Immature natural killer cell (primary cell): Measurements from ENCODE around the gene SPOCK1. TPM values are rescaled to one million over a fixed set of nuclear protein-coding genes. Genes with fewer than 3 reads are reported as not detected.
"Not testable (repeated sequence)": the region's sequence is repeated elsewhere in the genome, so short reads cannot be mapped to it uniquely, and the experiment has no call there.

ENCODE experiments used
- DNase-seq, 3 donors: peaks; one replicate each; pipeline ENCODE4 v3.0.0; 2022; ENCODE audit warnings: mixed read lengths in 1 of 3
- H3K27ac Mint-ChIP-seq, 6 donors: one replicate each; pipeline ENCODE4 v1.8.0; 2020; ENCODE audit warnings: mixed read lengths in 6 of 6, mild to moderate bottlenecking in 5 of 6, inconsistent platforms in 4 of 6, moderate library complexity in 3 of 6
- H3K27me3 Mint-ChIP-seq, 3 donors: one replicate each; pipeline ENCODE4 v1.8.0; 2020 to 2021; ENCODE audit warnings: low read depth in 3 of 3, mild to moderate bottlenecking in 3 of 3, mixed read lengths in 3 of 3, moderate library complexity in 3 of 3, inconsistent platforms in 1 of 3
- H3K36me3 Mint-ChIP-seq, 3 donors: one replicate each; pipeline ENCODE4 v1.8.0; 2020; ENCODE audit warnings: mixed read lengths in 3 of 3, inconsistent platforms in 2 of 3, mild to moderate bottlenecking in 2 of 3
- H3K4me1 Mint-ChIP-seq, 2 donors: one replicate each; pipeline ENCODE4 v1.8.0; 2020; ENCODE audit warnings: inconsistent platforms in 2 of 2, mild to moderate bottlenecking in 2 of 2, mixed read lengths in 2 of 2, moderate library complexity in 1 of 2
- H3K4me3 Mint-ChIP-seq, 5 donors: one replicate each; pipeline ENCODE4 v1.8.0; 2020; ENCODE audit warnings: mild to moderate bottlenecking in 5 of 5, mixed read lengths in 5 of 5, inconsistent platforms in 3 of 5, moderate library complexity in 3 of 5
- H3K9me3 Mint-ChIP-seq, 6 donors: one replicate each; pipeline ENCODE4 v1.8.0; 2020; ENCODE audit warnings: mild to moderate bottlenecking in 6 of 6, mixed read lengths in 6 of 6, inconsistent platforms in 4 of 6, moderate library complexity in 3 of 6
- polyA plus RNA-seq, 3 donors: library from polyadenylated mRNA; unstranded; fragments of 300-500 nt; fragmentation: Illumina TruSeq; gene quantifications; one replicate each; pipeline ENCODE4 v1.2.3, GENCODE V29; 2021

Gene SPOCK1
- polyA plus RNA-seq = not detected

DNA sequence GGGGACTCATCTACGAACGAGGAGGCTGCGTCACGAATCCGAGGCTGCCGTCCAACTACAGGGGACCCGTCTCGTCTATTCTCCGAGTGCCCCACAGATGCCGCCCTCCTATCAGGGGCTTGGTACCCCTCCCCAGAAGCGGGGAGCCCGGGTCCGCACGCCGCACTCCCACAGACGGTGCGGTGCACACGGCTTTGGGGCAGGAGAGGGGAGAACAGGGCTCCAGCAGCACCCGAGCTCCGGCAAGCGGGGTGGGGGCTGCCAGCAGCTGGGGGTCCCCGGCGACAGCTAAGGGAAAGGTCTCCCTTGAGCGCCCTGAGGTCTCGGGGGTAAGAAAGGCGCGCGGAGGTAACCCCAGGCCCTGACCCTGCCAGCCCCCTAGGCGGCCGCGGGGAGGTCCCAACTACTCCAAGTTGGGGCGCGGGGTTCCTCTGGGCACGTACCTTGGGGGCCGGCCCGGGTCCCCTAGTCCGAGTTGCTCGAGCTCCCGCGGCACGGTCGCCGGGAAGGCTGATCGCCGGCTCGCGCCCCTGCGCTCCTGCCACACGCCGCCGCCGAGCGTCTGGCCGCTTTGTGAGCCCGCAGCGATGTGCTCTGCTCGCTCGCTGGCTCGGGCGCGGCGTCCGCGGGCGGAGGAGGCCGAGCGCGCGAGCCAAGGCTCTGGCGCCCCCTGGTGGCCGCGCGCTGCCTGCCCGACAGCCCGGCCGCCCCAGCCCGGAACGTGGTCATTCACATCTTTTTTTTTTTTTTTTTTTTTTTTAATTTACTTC lies at the start of gene SPOCK1:
TSS of gene SPOCK1 (minus strand) at position 591 of the 770 bp plus-strand sequence.
- peaks cover 2 to 12% (median 2%) of the 10 kb centered on the region in 3 donors for H3K27me3 Mint-ChIP-seq

DNA sequence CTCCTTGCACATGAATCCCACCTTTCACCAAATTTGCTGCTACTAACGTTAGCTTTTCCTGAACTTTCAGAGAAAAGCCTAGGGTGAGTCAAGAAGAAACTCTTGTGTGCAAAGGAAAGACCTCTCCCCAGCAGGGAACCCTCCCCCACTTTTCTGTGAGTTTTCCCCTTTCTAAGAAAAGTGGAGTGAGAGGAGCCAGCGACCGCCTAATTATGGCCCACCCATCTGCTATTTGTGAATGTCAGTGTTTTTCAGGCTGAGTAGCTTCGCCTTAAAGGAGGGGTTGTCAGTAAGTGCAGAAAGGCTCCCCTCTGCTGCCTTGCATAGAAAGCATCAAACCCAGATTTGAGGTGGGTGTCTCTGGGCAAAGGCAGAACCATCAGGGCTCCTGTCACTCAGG lies 46.8 kb upstream of the SPOCK1 start:
- H3K27ac Mint-ChIP-seq = no peak overlapping the region
- H3K27me3 Mint-ChIP-seq = peaks cover 4 to 29% (median 5%) of the 10 kb centered on the region in 3 donors
- no peaks in the 10 kb centered on the region for H3K36me3 Mint-ChIP-seq
- peaks cover 2 to 13% (median 12%) of the 10 kb centered on the region in 6 donors for H3K9me3 Mint-ChIP-seq
- DNase-seq = no peak
- H3K4me3 Mint-ChIP-seq = no peak overlapping the region
- H3K4me1 Mint-ChIP-seq = no peaks in the 10 kb centered on the region

More for the DNA sequence above, at the start of gene SPOCK1:
- DNase-seq = peak; percentile 26 to 46 (median 41)
- Mint-ChIP-seq H3K4me3 (no peak within 1 kb of the TSS), H3K27ac (no peak within 1 kb of the TSS), H3K36me3 (no peaks in the 10 kb centered on the region), H3K4me1 (peaks cover 0 to 2% of the 10 kb centered on the region in 2 donors), H3K9me3 (peaks cover 0 to 2% (median 0%) of the 10 kb centered on the region in 6 donors)

DNA sequence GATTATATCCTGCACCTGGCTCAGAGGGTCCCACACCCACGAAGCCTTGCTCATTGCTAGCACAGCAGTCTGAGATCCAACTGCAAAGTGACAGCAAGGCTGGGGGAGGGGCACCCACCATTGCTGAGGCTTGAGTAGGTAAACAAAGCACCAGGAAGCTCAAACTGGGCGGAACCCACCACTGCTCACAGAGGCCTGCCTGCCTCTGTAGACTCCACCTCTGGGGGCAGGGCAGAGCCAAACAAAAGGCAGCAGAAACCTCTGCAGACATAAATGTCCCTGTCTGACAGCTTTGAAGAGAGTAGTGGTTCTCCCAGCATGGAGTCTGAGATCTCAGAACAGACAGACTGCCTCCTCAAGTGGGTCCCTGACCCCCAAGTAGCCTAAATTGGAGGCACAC lies 36.3 kb upstream of the SPOCK1 start:
- not testable (repeated sequence) for H3K36me3 Mint-ChIP-seq, H3K4me1 Mint-ChIP-seq, H3K4me3 Mint-ChIP-seq, H3K27me3 Mint-ChIP-seq, DNase-seq, H3K27ac Mint-ChIP-seq, H3K9me3 Mint-ChIP-seq

DNA sequence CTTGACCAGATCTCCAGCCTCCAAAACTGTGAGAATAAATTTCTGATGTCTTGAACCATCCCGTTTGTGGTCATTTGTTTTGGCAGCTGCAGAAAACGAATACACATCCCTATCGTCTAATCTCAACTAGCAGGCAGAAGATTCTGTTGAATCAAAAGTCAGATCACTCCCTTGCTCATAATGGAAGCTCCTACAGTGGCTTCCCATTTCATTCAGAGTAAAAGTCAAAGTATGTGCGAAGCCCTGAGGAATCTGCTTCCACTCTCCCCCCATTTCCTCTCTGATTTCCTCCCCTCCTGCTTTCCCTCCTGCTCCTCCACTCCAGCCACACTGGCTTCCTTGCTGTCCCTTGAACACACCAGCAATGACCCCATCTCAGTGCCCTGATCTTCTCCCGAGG lies 34.8 kb upstream of the SPOCK1 start:
- no peak for DNase-seq
- H3K4me1 Mint-ChIP-seq = no peaks in the 10 kb centered on the region

DNA sequence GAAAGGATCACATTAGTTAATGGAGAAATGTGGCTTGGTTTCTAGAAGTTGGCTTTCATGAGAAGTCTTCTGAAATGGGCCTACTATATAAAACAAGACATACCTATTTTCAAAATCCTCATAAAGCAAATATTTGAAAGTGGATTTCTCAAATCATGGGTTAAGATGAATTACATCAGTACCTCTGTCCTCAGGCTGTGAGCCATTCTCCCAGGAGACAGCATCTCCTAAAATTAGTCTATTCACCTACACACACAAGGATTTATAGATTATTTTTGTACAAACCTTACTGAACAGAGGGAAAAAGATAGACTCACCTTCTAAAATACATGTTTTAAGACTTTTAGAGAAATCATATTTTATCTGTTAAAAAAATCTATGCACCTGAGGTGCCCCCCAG lies 32.1 kb upstream of the SPOCK1 start:
- H3K4me1 Mint-ChIP-seq = no peaks in the 10 kb centered on the region
- H3K27me3 Mint-ChIP-seq = peaks cover 0 to 4% (median 0%) of the 10 kb centered on the region in 3 donors
- no peaks in the 10 kb centered on the region for H3K36me3 Mint-ChIP-seq
- no peak overlapping the region for H3K4me3 Mint-ChIP-seq
- H3K9me3 Mint-ChIP-seq = peaks cover 0 to 10% (median 0%) of the 10 kb centered on the region in 6 donors
- DNase-seq = no peak
- no peak overlapping the region for H3K27ac Mint-ChIP-seq

More for the DNA sequence above, 34.8 kb upstream of the SPOCK1 start:
- Mint-ChIP-seq H3K4me3 (no peak overlapping the region), H3K9me3 (peaks cover 0 to 7% (median 0%) of the 10 kb centered on the region in 6 donors), H3K36me3 (no peaks in the 10 kb centered on the region), H3K27ac (no peak overlapping the region), H3K27me3 (peaks cover 0 to 5% (median 0%) of the 10 kb centered on the region in 3 donors)

DNA sequence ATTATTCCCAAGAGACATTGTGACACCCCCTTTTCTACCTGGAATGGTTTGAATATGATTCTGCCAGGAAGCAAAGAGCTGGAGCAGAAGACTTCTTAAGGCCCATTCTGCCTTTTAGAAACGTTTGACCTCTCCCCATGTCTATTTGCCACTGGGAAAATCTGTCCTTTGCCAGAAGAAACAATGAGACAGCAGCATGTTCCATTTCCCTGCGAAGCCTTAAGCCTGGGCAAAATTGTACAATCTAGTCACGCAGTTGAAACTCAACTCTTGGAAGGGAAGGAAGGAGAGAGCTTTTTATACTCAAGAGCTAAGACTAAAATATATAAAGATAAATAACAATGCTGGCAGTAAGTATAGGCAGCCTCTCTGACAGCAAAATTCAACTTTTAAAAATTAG lies 22.1 kb upstream of the SPOCK1 start:
- H3K4me1 Mint-ChIP-seq = no peaks in the 10 kb centered on the region
- DNase-seq = no peak
- no peak overlapping the region for H3K4me3 Mint-ChIP-seq
- no peaks in the 10 kb centered on the region for H3K36me3 Mint-ChIP-seq
- peaks cover 0 to 7% (median 0%) of the 10 kb centered on the region in 6 donors for H3K9me3 Mint-ChIP-seq
- H3K27me3 Mint-ChIP-seq = peaks cover 2 to 8% (median 5%) of the 10 kb centered on the region in 3 donors
- H3K27ac Mint-ChIP-seq = no peak overlapping the region

DNA sequence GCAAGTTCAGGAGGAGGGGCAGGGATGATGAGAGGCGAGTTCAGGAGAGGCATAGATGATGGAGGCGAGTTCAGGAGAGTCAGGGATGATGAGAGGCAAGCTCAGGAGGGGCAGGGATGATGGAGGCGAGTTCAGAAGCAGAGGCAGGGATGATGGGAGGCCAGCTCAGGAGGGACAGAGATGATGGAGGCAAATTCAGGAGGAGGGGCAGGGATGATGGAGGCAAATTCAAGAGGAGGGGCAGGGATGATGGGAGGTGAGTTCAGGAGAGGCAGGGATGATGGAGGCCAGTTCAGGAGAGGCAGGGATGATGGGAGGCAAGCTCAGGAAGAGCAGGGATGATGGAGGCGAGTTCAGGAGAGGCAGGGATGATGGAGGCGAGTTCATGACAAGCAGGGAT lies 17.8 kb upstream of the SPOCK1 start:
- Mint-ChIP-seq H3K27ac (no peak overlapping the region), H3K36me3 (no peaks in the 10 kb centered on the region), H3K9me3 (peaks cover 0 to 9% (median 0%) of the 10 kb centered on the region in 6 donors), H3K4me3 (no peak overlapping the region), H3K27me3 (peaks cover 0 to 12% (median 8%) of the 10 kb centered on the region in 3 donors), H3K4me1 (no peaks in the 10 kb centered on the region)
- no peak for DNase-seq

DNA sequence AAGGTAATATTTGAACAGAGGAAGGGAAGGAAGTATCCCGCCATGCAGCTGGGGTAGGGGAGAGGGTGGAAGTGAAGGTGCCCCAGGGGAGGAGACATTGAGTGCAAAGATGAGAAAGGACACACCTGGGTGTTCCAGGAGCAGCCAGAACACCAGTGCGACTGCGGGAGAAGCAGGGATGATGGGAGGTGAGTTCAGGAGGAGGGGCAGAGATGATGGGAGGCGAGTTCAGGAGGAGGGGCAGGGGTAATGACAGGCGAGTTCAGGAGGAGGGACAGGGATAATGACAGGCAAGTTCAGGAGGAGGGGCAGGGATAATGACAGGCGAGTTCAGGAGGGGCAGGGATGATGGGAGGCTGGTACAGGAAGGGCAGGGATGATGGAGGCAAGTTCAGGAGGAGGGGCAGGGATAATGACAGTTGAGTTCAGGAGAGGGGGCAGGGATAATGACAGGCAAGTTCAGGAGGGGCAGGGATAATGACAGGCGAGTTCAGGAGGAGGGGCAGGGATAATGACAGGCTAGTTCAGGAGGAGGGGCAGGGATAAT lies 17.2 kb upstream of the SPOCK1 start:
- no peaks in the 10 kb centered on the region for H3K36me3 Mint-ChIP-seq
- H3K27me3 Mint-ChIP-seq = peaks cover 2 to 12% (median 4%) of the 10 kb centered on the region in 3 donors
- peaks cover 0 to 9% (median 0%) of the 10 kb centered on the region in 6 donors for H3K9me3 Mint-ChIP-seq
- no peak overlapping the region for H3K27ac Mint-ChIP-seq
- H3K4me1 Mint-ChIP-seq = no peaks in the 10 kb centered on the region
- no peak for DNase-seq
- no peak overlapping the region for H3K4me3 Mint-ChIP-seq

DNA sequence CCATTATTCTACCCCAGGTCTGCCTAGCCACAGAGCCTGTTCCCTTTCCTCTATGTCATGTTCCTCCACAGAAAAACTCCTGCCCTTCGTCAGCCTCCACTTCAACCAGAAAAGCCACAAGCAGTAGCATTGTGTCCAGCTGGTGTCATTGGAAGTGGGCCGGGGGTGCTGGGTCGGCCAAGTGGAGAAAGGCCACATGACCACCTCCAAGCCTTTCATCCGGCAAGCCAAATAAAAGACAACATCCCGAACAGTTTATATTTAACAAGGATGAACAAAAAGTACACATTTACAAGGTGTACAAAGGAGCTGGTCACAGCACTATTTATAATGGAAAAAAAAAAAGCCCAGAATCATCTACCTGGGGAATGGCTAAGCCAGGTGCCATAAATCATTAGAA lies 16.1 kb upstream of the SPOCK1 start:
- H3K27me3 Mint-ChIP-seq = peaks cover 2 to 10% (median 4%) of the 10 kb centered on the region in 3 donors
- no peak overlapping the region for H3K4me3 Mint-ChIP-seq
- no peak for DNase-seq
- no peaks in the 10 kb centered on the region for H3K4me1 Mint-ChIP-seq
- no peaks in the 10 kb centered on the region for H3K36me3 Mint-ChIP-seq
- no peak overlapping the region for H3K27ac Mint-ChIP-seq
- H3K9me3 Mint-ChIP-seq = peaks cover 0 to 8% (median 0%) of the 10 kb centered on the region in 6 donors

DNA sequence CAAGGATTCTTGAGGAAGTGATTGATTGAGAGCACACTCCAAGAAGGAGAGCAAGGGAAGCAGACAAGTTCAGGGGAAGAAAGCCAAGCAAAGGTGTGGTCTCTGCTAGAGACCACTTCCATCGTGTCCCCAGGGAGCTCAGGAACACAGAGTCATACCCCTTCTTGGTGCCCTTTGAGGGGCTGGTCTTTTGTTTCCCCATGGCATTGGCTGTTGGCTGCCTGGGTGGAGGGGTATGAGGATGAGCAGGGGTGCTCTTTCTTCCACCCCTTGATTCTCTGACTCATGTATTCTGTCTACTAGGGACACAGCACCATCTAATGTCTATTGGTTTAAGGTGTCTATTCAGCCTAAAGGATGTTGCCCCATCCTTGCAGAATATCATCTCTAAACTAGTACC lies 11.5 kb upstream of the SPOCK1 start:
- Mint-ChIP-seq H3K27ac (no peak overlapping the region), H3K4me1 (no peaks in the 10 kb centered on the region), H3K9me3 (peaks cover 0 to 4% (median 0%) of the 10 kb centered on the region in 6 donors), H3K36me3 (no peaks in the 10 kb centered on the region), H3K27me3 (peaks cover 2 to 8% (median 2%) of the 10 kb centered on the region in 3 donors), H3K4me3 (no peak overlapping the region)
- DNase-seq = no peak

DNA sequence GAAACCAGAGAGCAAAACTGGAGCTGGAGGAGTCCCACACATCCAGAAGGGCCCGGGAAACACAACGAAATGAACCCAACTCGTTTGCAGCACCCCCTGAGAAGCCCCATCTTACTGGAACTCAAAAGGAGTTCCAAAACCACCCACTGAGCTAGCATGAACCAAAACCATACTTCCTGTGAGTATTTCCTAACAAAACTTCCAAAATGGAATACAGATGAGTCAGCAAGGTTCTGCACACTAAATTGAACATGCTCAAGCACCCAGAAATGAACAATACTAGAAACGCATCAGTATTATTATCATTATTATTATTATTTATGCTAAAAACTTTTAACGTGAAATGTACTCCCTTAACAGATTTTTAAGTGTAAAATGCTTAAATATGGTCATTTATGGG lies 8.0 kb upstream of the SPOCK1 start:
- H3K27ac Mint-ChIP-seq = no peak overlapping the region
- H3K4me1 Mint-ChIP-seq = no peaks in the 10 kb centered on the region
- no peaks in the 10 kb centered on the region for H3K36me3 Mint-ChIP-seq
- no peak overlapping the region for H3K4me3 Mint-ChIP-seq
- H3K9me3 Mint-ChIP-seq = peaks cover 0 to 4% (median 0%) of the 10 kb centered on the region in 6 donors
- DNase-seq = no peak
- H3K27me3 Mint-ChIP-seq = peaks cover 2 to 6% (median 2%) of the 10 kb centered on the region in 3 donors

DNA sequence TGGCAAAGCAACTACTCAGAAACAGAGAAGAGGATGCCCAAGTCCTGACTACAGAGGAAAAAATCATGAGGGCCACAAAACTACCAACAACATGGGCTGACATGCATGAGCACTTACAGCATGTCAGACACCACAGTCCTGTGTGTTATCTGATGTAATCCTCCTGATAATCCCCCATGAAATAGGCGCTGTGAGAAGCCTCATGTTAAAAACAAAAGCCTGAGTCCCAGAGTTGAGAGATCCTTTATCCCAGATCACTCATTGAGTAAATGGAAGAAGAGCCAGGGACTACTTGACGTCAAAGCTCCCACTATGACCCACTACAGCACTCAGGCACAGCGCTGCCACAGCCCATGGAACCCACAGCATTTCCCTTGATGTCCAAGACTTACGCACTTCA lies 7.2 kb upstream of the SPOCK1 start:
- Mint-ChIP-seq H3K4me3 (no peak overlapping the region), H3K4me1 (no peaks in the 10 kb centered on the region), H3K27me3 (peaks cover 0 to 6% (median 2%) of the 10 kb centered on the region in 3 donors), H3K36me3 (no peaks in the 10 kb centered on the region), H3K27ac (no peak overlapping the region), H3K9me3 (peaks cover 0 to 4% (median 0%) of the 10 kb centered on the region in 6 donors)
- no peak for DNase-seq

DNA sequence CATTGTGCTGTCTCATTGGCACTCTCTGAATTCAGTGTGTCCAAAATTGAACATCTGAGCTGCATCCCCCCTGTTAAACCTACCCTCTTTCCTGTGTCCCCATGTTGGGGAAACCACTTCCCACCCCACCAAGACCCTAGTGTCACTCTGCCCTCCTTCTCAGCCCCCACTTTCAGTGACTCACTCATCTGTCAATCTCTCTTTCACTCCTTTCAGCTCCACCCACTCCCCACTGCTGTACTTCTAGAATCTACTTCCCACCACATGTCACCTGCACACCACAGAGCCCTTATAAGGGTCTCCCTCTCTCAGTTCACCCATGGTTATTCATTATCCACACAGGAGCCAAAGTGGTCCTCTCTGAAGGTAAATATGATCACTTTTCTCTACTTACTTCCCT lies 5.8 kb upstream of the SPOCK1 start:
- Mint-ChIP-seq H3K4me3 (no peak overlapping the region), H3K27me3 (peaks cover 0 to 8% (median 2%) of the 10 kb centered on the region in 3 donors), H3K27ac (no peak overlapping the region), H3K9me3 (no peaks in the 10 kb centered on the region), H3K36me3 (no peaks in the 10 kb centered on the region), H3K4me1 (no peaks in the 10 kb centered on the region)
- DNase-seq = no peak

DNA sequence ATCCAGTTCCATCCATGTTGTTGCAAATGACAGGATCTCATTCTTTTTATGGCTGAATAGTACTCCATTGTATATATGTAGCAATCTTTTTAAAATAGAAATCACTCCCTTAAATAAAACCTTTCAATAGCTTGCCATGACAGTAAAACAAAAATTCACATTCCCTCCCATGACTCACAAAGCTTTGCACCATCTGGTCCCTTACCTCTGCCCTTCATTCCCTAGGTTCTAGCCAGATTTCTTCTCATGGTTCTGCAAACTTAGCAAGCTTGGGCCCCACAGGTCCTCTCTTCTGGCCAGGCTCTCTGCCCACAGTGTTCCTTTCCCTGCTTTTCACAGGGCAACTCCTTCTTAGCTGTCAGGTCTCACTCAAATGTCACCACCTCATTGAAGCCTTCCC lies 4.3 kb upstream of the SPOCK1 start:
- H3K27ac Mint-ChIP-seq = no peak overlapping the region
- no peaks in the 10 kb centered on the region for H3K9me3 Mint-ChIP-seq
- no peaks in the 10 kb centered on the region for H3K36me3 Mint-ChIP-seq
- H3K4me3 Mint-ChIP-seq = no peak overlapping the region
- no peak for DNase-seq
- H3K4me1 Mint-ChIP-seq = no peaks in the 10 kb centered on the region
- peaks cover 0 to 6% (median 2%) of the 10 kb centered on the region in 3 donors for H3K27me3 Mint-ChIP-seq
